HG03135 (cell line): ENCODE measurements around the gene JUNB.

Source experiments
- ATAC-seq: cut with Tn5 transposase; IDR thresholded peaks from one replicate; pipeline ENCODE4 v1.9.1; 2021; ENCODE audit warnings: mild to moderate bottlenecking, moderate library complexity; ENCODE audit not compliant: unreplicated experiment

Gene JUNB

GRCh38 chr19:12840091-12841079 lies 49.1 kb downstream of the JUNB start:
- no peak for ATAC-seq

- no peak for ATAC-seq
These were observed 49.8 kb downstream of the JUNB start for GRCh38 chr19:12841094-12841493.

- no peak for ATAC-seq
These were observed 51.2 kb downstream of the JUNB start for GRCh38 chr19:12842511-12842910.
